ENCODE measurements around the gene DUSP8. TPM values are rescaled to one million over a fixed set of nuclear protein-coding genes. Genes with fewer than 3 reads are reported as not detected.

Gene DUSP8
- total RNA-seq, 4 donors from 2014 or later, result 13.3 to 31.8 (median 19.8) TPM

GRCh38 chr11:1559111-1559951 is 12.7 kb downstream of the DUSP8 start:
- Histone ChIP-seq H3K36me3 (peaks cover 0 to 6% (median 0%) of the 10 kb centered on the region in 4 donors), H3K9me3 (no peaks in the 10 kb centered on the region), H3K27me3 (no peaks in the 10 kb centered on the region), H3K4me3 (no peak overlapping the region), H3K27ac (peak overlapping the region; percentile 84 to 98 (median 90)), H3K4me1 (peaks cover 36 to 49% (median 39%) of the 10 kb centered on the region in 4 donors)
- DNase-seq, result peak; percentile 91
- WGBS, 2 donors (ENCODE audit: low coverage in 1 of 2), result 38% methylated on average over 24 of the region's 29 CpGs; no CpG with 5 or more reads in 1 of the 2 donors
- intact Hi-C loops (cut with DNase I; ENCODE audit: low total_unique reads) (no loop called here), in situ Hi-C loops (cut with MboI; ENCODE audit: low pct_ligation_motif_present in 1 of 4, low pct_unique_long_range_greater_than_20kb in 1 of 4, low sequenced_read_pairs in 3 of 4) (no loop called here)
- TF ChIP-seq CTCF (IDR thresholded peaks at IDR 0.05) (peak in 2 of 5 experiments; percentile 14 to 22), POLR2AphosphoS5 (IDR thresholded peaks at IDR 0.05) (peak; percentile 48 to 74 (median 67)), EP300 (IDR thresholded peaks at IDR 0.05; ENCODE audit: low read depth) (no peak), POLR2A (IDR thresholded peaks at IDR 0.05) (peak; percentile 47)

- in situ Hi-C loops (cut with MboI; ENCODE audit: low pct_ligation_motif_present in 1 of 4, low pct_unique_long_range_greater_than_20kb in 1 of 4, low sequenced_read_pairs in 3 of 4) (no loop called here), intact Hi-C loops (cut with DNase I; ENCODE audit: low total_unique reads) (no loop called here)
- Histone ChIP-seq H3K4me1 (peaks cover 32 to 47% (median 38%) of the 10 kb centered on the region in 4 donors), H3K9me3 (no peaks in the 10 kb centered on the region), H3K4me3 (no peak overlapping the region), H3K27ac (peak overlapping the region; percentile 84 to 98 (median 90)), H3K27me3 (no peaks in the 10 kb centered on the region), H3K36me3 (peaks cover 0 to 6% (median 0%) of the 10 kb centered on the region in 4 donors)
- WGBS, 2 donors (ENCODE audit: low coverage in 1 of 2), result 60% methylated on average over 11 of the region's 12 CpGs; no CpG with 5 or more reads in 1 of the 2 donors
- no peak for DNase-seq
- TF ChIP-seq POLR2AphosphoS5 (IDR thresholded peaks at IDR 0.05) (no peak), CTCF (IDR thresholded peaks at IDR 0.05) (no peak), EP300 (IDR thresholded peaks at IDR 0.05; ENCODE audit: low read depth) (no peak), POLR2A (IDR thresholded peaks at IDR 0.05) (no peak)
These were observed 13.3 kb downstream of the DUSP8 start for GRCh38 chr11:1558775-1559110.

GRCh38 chr11:1557904-1558774 is 13.9 kb downstream of the DUSP8 start:
- no peak overlapping the region for H3K4me3 ChIP-seq
- WGBS, 2 donors (ENCODE audit: low coverage in 1 of 2), result 55% methylated on average over 27 of the region's 29 CpGs; no CpG with 5 or more reads in 1 of the 2 donors
- in situ Hi-C loops (cut with MboI; ENCODE audit: low pct_ligation_motif_present in 1 of 4, low pct_unique_long_range_greater_than_20kb in 1 of 4, low sequenced_read_pairs in 3 of 4) (no loop called here), intact Hi-C loops (cut with DNase I; ENCODE audit: low total_unique reads) (no loop called here)
- peaks cover 32 to 49% (median 39%) of the 10 kb centered on the region in 4 donors for H3K4me1 ChIP-seq
- DNase-seq, result peak; percentile 66
- no peaks in the 10 kb centered on the region for H3K9me3 ChIP-seq
- H3K27ac ChIP-seq, result peak overlapping the region; percentile 84 to 98 (median 90)
- TF ChIP-seq CTCF (IDR thresholded peaks at IDR 0.05), result no peak
- TF ChIP-seq POLR2AphosphoS5 (IDR thresholded peaks at IDR 0.05), result peak in 2 of 3 donors; percentile 5 to 9
- H3K27me3 ChIP-seq, result no peaks in the 10 kb centered on the region
- H3K36me3 ChIP-seq, result peaks cover 0 to 6% (median 0%) of the 10 kb centered on the region in 4 donors
